Stimulated activated CD4-positive, alpha-beta T cell treated with anti-CD3 and anti-CD28 coated beads, Interleukin-12 subunit alpha, Interleukin-12 subunit beta, amount 100 ng/mL, for 24 hours (primary cell): ENCODE data around the gene ADAMTS17.

Experiments
- DNase-seq, 2 experiments: peaks; one replicate each; pipeline ENCODE4 v3.0.0-alpha.2; 2020; ENCODE audit warnings: low read depth in 2 of 2

ADAMTS17 gene

GRCh38 chr15:100310513-100311153 is 31.1 kb downstream of the ADAMTS17 start:
- no peak for DNase-seq

GRCh38 chr15:100310041-100310405 is 31.8 kb downstream of the ADAMTS17 start:
- no peak for DNase-seq

GRCh38 chr15:100309109-100310040 is 32.4 kb downstream of the ADAMTS17 start:
- no peak for DNase-seq

DNA sequence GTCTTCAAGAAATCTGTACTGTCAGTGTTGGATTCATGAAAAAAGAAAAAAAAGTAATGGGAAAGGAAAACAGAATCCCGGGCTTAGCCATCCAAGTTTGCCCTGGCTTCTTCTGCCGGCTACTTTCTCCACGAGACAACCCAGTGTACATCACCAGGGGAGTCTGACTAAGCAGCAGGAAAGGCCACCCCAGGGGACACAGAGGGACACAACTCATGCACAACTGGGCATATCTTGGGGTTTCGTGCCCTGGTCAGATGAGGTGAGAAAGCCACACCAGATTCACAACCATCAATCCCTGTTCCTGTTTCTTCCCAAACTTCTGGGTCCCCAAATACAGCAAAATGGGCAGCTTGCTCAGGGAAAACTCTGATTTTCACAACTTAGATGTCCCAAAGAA is 33.2 kb downstream of the ADAMTS17 start:
- DNase-seq, result no peak

DNA sequence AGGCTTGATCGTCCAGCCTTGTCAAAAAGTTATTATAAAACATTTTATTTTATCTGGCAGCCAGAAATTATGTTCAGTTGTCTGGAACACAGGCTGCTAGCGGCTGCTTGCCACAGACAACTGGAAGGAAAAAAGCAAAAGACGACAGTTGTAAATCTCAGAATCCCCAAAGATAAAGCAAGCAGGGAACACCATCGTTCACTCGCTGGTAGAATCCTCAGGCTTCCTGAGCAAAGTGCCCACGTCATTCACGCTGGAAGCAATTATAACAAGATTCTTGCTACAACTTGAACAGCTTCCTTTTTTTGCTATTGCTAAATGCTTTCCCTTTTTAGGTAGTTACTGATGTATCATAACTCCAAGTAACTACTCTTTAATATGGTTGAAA is 33.6 kb downstream of the ADAMTS17 start:
- DNase-seq, result no peak

DNA sequence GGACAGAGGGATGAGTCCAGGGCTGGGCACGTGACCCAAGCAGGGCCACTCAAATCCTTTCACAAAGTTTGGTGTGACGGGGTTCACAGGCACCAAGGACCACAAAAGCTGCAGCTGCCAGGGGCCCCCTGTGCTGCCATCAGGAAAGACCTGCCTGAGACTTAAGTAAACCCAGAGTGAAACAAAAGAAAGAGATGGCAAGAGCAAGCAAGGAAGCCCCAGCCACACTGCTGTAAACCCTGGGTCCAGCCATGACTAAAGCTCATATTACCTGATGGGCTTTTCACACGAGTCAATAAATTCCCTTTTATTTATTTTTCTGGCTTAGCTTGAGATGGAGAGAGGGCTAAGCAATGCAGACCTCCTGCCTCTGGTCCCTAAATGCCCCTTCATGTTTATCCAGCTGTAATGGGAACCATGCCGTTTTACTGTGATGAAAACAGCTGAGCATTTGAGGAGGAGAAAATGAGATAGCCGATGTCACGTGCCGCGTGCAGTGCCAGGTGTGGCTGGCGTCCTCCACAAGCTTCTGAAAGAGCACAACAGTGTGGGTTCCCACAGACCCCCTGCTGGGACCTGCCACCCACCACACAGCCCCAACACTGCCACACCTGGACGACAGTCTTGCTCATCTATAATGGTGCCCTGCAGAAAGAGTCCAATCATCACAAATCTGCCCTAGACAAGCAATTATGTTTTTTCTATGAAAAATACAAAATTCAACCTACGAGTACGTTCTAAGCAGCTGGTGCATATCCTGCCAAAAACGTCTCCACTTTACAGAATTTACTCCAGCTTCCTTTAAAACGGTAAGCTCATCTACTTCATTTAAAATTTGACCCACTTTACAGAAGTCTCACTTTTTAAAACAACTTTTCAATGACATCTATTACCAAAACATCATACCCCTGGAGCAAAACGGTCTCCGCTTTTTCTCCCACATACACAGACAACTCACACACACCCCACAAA is 34.2 kb downstream of the ADAMTS17 start:
- no peak for DNase-seq

DNA sequence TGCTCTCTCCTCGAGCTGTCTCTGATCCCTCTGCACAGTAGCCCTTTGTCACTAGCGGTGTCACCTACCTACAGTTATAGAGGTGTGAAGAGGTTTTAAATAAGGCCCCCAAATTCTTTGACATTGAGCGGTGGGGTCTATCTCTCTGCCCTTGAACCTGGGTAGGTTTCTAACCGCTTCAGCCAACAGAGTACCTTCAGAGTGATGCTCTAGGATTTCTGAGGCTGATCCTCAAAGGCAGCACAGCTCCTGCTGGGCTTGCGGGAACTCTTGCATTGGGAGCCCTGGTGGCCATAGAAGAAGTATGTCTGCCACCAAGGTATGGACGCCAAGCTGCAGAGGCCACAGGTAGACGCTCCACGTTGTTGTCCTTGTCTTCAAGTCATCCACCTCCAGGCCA is 35.7 kb downstream of the ADAMTS17 start:
- no peak for DNase-seq

DNA sequence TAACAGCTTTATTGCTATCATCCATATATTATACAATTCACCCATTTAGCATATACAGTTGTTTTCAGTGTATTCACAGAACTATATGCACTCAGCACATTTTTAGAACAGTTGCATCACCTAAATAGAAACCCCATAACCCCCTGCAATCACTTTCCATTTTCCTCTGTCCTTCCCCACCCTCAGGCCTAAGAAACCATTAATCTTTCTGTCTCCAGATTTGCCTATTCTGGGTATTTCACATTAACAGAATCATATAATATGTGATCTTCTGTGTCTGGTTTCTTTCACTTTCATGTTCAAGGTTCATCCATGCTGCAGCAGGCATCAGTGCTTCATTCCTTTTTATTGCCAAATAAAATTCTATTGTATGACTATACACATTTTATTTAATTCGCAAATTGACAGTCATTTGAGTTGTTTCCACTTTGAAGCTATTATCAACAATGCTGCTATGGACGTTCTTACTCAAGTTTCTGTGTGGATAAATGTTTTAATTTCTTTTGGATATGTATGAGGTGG is 39.8 kb downstream of the ADAMTS17 start:
- DNase-seq, result no peak

DNA sequence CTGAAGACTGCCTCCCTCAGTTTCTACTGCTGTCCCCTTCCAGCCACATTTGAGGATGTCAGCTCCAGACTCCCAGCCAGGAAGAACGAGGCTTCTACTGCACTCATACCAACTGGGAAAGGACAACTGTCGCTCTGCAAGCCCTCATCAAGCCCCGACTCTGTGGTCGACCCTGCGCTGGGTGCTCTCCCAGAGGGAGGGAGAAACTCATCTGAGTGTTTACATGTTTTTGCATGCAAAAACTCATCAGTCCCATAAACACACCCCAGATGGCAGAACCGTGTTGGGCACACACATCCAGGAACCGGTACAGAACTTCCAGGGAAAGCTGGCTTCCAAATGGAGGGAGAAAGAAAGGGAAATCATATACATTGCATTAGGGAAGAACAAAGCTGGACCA is 43.5 kb downstream of the ADAMTS17 start:
- no peak for DNase-seq

DNA sequence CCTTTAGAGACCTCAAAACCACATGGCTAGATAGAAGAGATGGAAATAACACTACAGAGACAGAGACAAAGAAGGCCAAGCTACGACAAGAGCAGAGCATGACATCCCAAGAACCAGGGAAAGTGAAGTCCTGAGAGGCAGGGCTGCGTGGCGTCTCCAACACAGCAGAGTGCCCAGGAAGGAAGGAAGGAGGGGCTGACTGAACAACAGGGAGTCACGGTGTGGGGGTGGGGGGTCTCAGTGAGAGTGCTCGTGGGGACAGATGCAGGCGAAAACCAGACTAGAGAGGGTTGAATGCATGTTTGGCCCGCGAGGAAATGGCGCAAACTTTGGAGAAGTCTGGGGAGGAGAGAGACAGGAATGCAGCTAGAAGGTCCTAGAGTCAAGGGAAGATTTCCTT is 44.0 kb downstream of the ADAMTS17 start:
- no peak for DNase-seq

- no peak for DNase-seq
These were observed 45.7 kb downstream of the ADAMTS17 start for GRCh38 chr15:100295939-100296565.

DNA sequence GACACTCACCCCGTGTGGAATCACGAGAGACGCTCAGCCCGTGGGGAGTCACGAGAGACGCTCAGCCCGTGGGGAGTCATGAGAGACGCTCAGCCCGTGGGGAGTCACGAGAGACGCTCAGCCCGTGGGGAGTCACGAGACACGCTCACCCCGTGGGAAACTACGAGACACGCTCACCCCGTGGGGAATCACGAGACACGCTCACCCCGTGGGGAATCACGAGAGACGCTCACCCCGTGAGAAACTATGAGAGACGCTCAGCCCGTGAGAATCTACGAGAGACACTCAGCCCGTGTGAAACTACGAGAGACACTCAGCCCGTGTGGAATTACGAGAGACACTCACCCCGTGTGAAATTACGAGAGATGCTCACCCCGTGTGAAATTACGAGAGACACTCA is 49.8 kb downstream of the ADAMTS17 start:
- DNase-seq, result no peak

DNA sequence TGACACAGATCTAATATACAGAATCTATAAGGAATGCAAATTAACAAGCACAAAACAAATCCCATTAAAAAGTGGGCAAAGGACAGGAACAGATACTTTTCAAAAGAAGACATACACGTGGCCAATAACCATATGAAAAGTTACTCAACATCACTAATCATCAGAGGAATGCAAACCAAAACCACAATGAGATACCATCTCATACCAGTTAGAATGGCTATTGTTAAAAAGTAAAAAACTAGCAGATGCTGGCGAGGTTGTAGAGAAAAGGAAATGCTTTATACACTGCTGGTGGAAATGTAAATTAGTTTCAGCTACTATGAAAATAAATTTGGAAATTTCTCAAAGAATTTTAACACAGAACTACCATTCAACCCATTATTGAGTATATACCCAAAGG is 50.7 kb downstream of the ADAMTS17 start:
- DNase-seq, result no peak

DNA sequence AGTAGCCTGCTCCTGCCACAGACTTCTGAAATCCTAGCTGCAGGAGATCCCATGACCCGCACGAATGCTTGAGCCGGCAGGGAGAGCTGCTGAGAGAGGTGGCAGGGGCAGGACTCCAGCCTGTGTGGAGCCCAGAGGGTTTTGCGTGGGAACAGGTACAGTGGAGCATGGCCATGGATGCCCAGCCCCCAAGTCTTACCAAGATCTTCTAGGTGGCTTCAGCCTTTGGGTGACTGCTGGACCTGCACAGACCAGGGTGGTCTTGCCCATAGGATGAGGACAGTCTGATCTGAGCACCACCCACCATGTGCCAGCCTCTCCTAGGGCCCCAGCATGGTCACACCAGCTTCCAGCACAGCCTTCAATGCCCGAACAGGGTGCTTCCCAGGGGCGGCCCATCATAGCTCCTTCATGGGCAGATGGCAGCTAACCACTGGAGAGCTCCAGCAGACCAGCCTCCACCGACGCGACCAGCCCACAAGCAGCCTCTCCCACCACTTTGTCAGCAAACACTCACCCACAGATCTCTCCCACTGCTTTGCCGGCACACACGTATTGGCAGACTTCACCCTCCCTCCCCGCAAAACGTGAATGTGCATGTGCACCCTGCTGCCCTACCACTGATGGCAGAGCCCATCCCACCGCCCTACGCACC is 56.0 kb downstream of the ADAMTS17 start:
- no peak for DNase-seq

DNA sequence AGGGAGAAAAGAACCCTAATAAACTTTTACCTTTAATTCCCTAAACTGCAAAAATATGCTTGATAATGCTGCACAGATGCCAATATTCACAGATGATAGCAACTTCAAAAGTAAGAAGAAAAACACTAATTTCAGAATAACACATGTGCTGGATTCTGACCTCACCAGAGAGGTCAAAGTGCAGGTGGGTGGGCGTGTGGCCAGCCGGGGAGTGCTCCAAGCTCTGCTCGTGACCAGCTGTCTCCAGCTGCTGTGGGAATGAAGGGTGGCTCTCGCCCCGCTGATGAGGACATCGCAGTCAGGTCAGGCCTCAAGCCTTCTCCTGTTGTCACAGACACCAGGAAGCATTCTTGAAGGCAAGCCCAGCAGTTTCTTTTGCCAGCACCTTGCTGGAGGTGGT is 57.1 kb downstream of the ADAMTS17 start:
- DNase-seq, result no peak

- DNase-seq, result no peak
These were observed 57.6 kb downstream of the ADAMTS17 start for GRCh38 chr15:100284191-100284590.

DNA sequence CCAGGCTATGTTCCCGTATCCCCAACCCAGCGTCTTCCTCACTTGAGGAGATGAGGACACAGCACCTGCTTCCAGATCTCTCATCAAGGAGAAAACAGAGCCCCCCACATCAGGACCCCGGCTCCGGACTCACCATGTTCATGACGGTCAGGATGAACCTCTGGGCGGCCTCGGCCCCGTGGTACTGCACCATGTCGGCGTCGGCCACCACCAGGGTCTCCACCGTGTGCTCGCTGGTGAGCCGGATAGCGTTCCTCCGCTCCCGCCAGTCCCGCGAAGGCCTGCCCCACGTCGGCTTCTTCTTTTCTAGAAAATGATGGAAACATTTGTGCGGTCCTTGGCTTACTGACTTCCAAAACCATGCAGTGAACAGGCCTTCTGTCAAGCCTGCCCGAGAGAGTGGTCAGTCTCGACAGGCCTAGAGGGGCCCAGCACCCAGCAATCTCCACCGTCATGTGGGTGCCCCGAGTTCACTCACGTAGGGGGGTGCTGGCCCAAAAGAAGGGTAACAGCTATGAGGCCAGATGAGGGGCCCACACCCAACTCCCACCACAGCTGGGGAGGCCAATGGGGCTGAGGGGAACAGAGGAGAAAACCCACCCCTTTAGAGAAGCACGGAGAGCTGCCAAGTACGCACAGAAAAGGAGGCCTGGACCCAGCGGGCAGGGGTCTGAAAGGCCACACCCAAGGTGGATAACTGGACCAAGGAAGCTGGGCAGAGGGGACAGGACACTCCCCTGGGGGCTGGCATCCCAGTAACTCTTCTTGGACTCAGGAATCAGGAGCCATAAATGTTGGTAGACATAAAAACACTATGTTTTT is 60.5 kb downstream of the ADAMTS17 start:
- DNase-seq, result no peak

GRCh38 chr15:100279849-100280248 is 61.9 kb downstream of the ADAMTS17 start:
- no peak for DNase-seq

DNA sequence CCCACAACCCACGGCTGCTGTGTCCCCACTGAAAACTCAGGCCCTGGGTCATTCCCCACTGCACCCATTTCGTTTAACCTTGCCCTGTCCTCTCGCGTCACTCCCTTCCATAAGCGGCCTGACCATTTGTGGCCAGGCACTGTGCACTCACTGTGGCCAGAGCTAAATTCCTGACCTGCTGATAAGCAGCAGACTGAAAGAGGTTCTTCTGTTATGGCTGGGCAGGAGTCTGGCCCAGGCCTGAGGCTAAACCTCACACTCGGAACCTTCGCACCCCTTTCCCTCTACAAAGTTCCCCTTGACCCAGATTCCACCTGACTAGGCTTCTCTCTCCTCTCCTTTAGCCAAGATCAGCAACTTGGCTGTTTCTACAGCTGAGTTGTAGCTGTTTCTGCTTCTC is 62.3 kb downstream of the ADAMTS17 start:
- DNase-seq, result no peak
